Esophagus squamous epithelium (tissue), 5 donors: ENCODE measurements around the gene GPR101. TPM values are rescaled to one million over a fixed set of nuclear protein-coding genes. Genes with fewer than 3 reads are reported as not detected.

Experiments used
- DNase-seq: peaks from one replicate; lab custom pipeline; 2025; lab: John Stamatoyannopoulos, UW
- H3K27ac ChIP-seq, 4 donors: fragments of 200-600 bp; sonication (generic); one replicate each; pipeline ENCODE4 v1.5.1; 2016 to 2019; ENCODE audit warnings: mild to moderate bottlenecking in 1 of 4
- H3K27me3 ChIP-seq, 4 donors: fragments of 200-600 bp; sonication (generic); 1 replicate in 3 of 4; 2 replicates in 1 of 4; pipeline versions ENCODE4 v1.5.1 to v1.6.0; 2017 to 2021; ENCODE audit warnings: antibody characterized with exemption in 1 of 4
- H3K36me3 ChIP-seq, 3 donors: fragments of 200-600 bp; sonication (generic); one replicate each; pipeline ENCODE4 v1.5.1; 2016 to 2019
- H3K4me1 ChIP-seq, 3 donors: fragments of 200-600 bp; sonication (generic); one replicate each; pipeline ENCODE4 v1.5.1; 2017 to 2019
- H3K4me3 ChIP-seq, 4 donors: fragments of 200-600 bp; sonication (generic); 1 replicate in 3 of 4; 2 replicates in 1 of 4; pipeline ENCODE4 v1.5.1; 2016 to 2019; ENCODE audit warnings: mild to moderate bottlenecking in 2 of 4, moderate library complexity in 1 of 4
- H3K9me3 ChIP-seq, 3 donors: fragments of 200-600 bp; sonication (generic); one replicate each; pipeline ENCODE4 v1.5.1; 2016 to 2019
- CTCF ChIP-seq, 6 experiments: fragments of 450-650 bp in 4 of 6; fragments of 200-600 bp in 2 of 6; sonication (generic) in 2 of 6; IDR thresholded peaks; one replicate each; pipeline ENCODE4 v1.5.1; 2016 to 2019; ENCODE audit warnings: antibody characterized with exemption in 6 of 6, mild to moderate bottlenecking in 4 of 6, moderate library complexity in 4 of 6
- POLR2A ChIP-seq, 4 donors: fragments of 450-650 bp; IDR thresholded peaks; one replicate each; pipeline ENCODE4 v1.6.1; 2017; ENCODE audit warnings: antibody characterized with exemption in 4 of 4, mild to moderate bottlenecking in 4 of 4, moderate library complexity in 3 of 4
- WGBS, 2 donors: methylation state at CpG; one replicate each; pipeline ENCODE4 v1.1.5; 2018; 5-methylcytosine and 5-hydroxymethylcytosine counted together
- intact Hi-C: fragments of 100-400 bp; cut with DNase I; formaldehyde crosslinking; loops from one replicate; pipeline ENCODE4 v1.15.0; 2022
- total RNA-seq, 4 donors: library from RNA; depleted of rRNA; stranded (reverse); fragments of >200 nt; gene quantifications; one replicate each; pipeline ENCODE4 v1.1.0, GENCODE V29; 2016
- donor health status: DM: yes; HTN: yes; CAD: no.

GPR101 gene
- total RNA-seq, 4 donors from 2014 or later: not detected

- TF ChIP-seq CTCF (IDR thresholded peaks at IDR 0.05) (no peak), POLR2A (IDR thresholded peaks at IDR 0.05) (no peak)
- no peaks in the 10 kb centered on the region for H3K9me3 ChIP-seq
These were observed 29.3 kb upstream of the GPR101 start for GRCh38 chrX:137062915-137063617.

GRCh38 chrX:137058339-137059127, 24.7 kb upstream of the GPR101 start:
- no peaks in the 10 kb centered on the region for H3K36me3 ChIP-seq
- TF ChIP-seq POLR2A (IDR thresholded peaks at IDR 0.05): no peak
- no peak for TF ChIP-seq CTCF (IDR thresholded peaks at IDR 0.05)
- no peaks in the 10 kb centered on the region for H3K4me1 ChIP-seq
- H3K9me3 ChIP-seq: no peaks in the 10 kb centered on the region
- no peak overlapping the region for H3K4me3 ChIP-seq
- H3K27me3 ChIP-seq: peaks cover 0 to 8% (median 0%) of the 10 kb centered on the region in 4 donors
- intact Hi-C loops: no loop called here
- DNase-seq: no peak
- no peak overlapping the region for H3K27ac ChIP-seq
- WGBS, 2 donors: 14 to 56% methylated on average over 1 to 2 of the region's 2 CpGs

More at GRCh38 chrX:137062915-137063617, 29.3 kb upstream of the GPR101 start:
- H3K36me3 ChIP-seq: no peaks in the 10 kb centered on the region
- H3K27ac ChIP-seq: no peak overlapping the region
- 37 to 74% methylated on average over 4 of the region's 4 CpGs for WGBS, 2 donors
- intact Hi-C loops: no loop called here
- H3K27me3 ChIP-seq: no peaks in the 10 kb centered on the region
- no peak overlapping the region for H3K4me3 ChIP-seq
- H3K4me1 ChIP-seq: no peaks in the 10 kb centered on the region
- no peak for DNase-seq

GRCh38 chrX:137052643-137053235, 18.9 kb upstream of the GPR101 start:
- intact Hi-C loops: no loop called here
- no peak for TF ChIP-seq POLR2A (IDR thresholded peaks at IDR 0.05)
- no peak for TF ChIP-seq CTCF (IDR thresholded peaks at IDR 0.05)
- H3K27me3 ChIP-seq: peaks cover 0 to 36% (median 0%) of the 10 kb centered on the region in 4 donors
- peak overlapping the region; percentile 14 to 64 (median 39) for H3K4me3 ChIP-seq
- DNase-seq: no peak
- H3K4me1 ChIP-seq: peaks cover 0 to 15% (median 0%) of the 10 kb centered on the region in 3 donors
- 3 to 34% methylated on average over 5 to 11 of the region's 37 CpGs for WGBS, 2 donors
- no peaks in the 10 kb centered on the region for H3K9me3 ChIP-seq
- H3K36me3 ChIP-seq: no peaks in the 10 kb centered on the region
- H3K27ac ChIP-seq: no peak overlapping the region

- Histone ChIP-seq H3K27ac (no peak overlapping the region), H3K9me3 (no peaks in the 10 kb centered on the region), H3K4me3 (peak overlapping the region; percentile 14 to 64 (median 39)), H3K4me1 (peaks cover 0 to 15% (median 0%) of the 10 kb centered on the region in 3 donors), H3K36me3 (no peaks in the 10 kb centered on the region), H3K27me3 (peaks cover 0 to 36% (median 0%) of the 10 kb centered on the region in 4 donors)
- peak; percentile 39 to 67 (median 58) for TF ChIP-seq CTCF (IDR thresholded peaks at IDR 0.05)
- TF ChIP-seq POLR2A (IDR thresholded peaks at IDR 0.05): no peak
- WGBS, 2 donors: 0 to 56% methylated on average over 1 to 7 of the region's 37 CpGs
- intact Hi-C loops: no loop called here
- no peak for DNase-seq
These were observed 18.3 kb upstream of the GPR101 start for GRCh38 chrX:137051978-137052642.
